NCI-H345 (cell line): ENCODE data around the gene ADAMTSL3.

ENCODE experiments used
- DNase-seq: peaks from one replicate; lab custom pipeline; 2025; lab: John Stamatoyannopoulos, UW

ADAMTSL3 gene

DNA sequence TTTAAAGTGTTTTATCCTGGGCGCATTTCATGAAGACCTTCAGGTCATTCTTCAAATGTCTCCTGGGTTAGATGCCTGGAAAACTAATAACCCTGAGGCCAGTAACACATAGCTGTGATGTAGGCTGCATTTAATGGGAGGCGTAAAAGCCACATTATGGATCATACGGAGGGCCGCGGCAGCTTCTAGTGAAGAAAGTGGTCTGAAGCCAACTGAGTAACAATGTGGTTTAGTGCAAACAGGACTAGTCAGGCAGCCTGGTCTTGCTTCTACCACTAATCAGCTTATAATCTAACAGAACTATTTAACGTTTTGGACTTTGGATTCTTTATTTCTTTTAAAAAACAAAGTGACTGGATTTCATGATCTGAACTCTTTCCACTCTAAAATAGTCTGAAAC is 54.4 kb downstream of the ADAMTSL3 start:
- no peak for DNase-seq

DNA sequence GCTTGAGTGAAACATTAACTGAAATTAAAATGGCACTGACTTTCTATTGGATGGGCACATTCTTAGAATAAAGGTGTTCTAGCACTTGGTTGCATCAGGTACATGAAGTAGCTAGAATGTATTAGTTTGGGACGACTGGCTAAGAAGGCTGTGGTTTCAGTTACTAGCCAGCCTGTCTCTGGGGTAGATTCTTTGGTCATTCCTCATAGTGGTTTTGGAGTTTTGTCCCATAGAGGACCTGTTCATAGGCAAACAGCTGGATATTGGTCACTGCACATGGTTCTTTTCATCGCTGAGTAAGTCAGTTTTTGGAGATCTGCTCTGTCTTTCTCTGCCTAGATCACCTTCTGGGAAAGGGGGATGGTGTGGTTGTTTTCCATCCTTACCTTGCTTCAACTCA is 55.3 kb downstream of the ADAMTSL3 start:
- no peak for DNase-seq

DNA sequence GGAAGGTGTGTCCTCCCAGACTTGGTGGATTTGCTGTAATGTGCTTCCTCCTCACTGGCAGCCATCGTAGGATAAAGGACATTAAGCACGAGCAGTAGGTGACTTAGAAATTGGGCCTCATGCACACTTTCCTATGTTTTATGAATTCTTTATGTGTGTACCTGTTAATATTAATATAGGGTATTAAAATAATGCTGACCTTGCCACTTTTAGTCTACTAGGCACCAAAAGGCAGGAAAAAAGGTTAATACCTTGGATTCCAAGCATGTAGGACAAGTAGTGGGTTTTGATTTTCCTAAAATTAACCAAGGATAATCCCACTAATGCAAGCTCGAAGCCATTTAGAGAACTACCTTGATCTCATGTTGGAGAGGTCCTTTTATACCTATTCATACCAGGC is 55.9 kb downstream of the ADAMTSL3 start:
- DNase-seq, result no peak

DNA sequence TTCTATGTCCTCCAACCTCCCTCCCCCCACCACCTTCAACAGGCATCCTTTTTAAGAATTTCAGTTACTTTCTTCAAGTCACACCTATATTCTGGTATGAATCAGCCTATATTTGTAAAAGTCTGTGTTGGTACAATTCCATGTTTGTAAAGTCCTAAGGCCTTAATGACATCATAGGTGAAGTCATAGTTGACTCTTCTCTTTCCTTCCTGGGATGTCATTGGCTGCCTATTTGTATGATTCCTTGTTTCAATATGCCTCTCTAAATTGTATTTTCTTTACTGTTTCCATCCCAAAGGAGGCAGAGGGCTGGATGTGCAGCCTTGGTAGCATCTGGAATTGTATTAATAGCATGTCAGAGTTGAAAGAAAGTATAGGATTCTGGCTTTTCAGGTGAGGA is 56.5 kb downstream of the ADAMTSL3 start:
- DNase-seq, result no peak

DNA sequence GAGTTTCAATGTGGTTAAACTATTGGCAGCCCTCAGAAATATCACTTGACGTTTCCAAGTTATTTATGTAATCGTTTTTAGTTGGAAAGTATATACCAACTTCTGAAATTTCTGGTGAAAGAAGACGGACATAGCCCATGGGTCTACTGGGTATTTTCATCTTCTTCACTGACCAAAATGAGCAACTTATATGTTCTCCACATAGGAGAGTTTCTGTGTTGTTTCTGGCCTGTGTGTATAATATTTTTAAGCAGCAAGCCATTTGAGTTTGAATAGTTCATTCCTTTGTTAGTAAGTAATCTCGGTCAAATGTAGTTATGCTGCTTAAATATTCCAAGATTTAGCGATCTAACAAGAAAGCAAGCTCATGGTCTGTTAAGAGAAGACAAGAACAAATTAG is 57.3 kb downstream of the ADAMTSL3 start:
- no peak for DNase-seq

DNA sequence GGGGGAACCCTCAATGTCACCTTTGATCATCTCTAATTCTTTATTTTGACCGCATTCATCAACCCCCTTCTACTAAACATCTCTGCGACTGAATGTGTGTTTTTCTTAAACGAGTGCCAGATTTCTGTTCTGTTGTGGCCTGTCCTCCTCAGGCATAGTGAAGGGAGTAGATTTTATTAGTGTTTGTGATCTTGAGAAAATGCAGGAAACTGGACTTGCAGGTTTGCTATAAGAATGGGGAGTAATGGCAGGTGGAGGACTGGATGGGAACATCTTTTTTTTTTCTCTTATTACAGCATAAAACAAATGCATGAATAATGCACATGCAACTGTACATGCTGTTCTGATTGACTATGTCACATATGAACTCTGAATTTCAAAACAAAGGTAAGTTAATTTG is 59.3 kb downstream of the ADAMTSL3 start:
- DNase-seq, result no peak

DNA sequence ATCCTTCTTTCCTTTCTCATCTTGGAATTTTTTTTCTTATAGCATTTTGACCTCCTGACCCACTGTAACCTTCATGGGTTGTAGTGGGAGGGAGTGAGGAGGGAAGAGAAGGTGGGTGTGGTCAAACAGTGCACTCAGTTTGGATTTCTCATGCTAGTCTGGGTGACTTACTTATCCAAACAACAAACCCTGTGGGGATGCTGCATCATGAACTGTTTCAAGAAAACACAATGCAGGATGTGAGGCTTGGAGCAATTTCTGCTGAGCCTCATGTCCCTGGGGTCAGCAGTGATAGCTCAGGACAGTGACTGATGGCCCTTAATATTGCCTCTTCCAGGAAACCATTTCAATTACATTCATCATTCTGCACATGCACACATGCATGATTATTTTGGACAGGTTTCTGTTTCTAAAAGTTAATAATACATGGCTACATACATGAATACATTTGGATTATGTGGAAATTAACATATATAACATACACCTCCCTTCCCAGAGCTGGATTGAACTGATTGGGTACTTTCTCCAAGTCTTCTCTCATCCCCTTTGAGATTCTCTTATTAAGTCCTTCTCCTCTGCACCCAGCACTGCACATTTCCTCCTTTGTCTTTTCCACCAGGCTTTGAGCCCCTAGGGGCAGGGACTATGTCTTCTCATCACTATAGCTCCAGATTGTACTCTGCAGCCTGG is 61.2 kb downstream of the ADAMTSL3 start:
- no peak for DNase-seq

DNA sequence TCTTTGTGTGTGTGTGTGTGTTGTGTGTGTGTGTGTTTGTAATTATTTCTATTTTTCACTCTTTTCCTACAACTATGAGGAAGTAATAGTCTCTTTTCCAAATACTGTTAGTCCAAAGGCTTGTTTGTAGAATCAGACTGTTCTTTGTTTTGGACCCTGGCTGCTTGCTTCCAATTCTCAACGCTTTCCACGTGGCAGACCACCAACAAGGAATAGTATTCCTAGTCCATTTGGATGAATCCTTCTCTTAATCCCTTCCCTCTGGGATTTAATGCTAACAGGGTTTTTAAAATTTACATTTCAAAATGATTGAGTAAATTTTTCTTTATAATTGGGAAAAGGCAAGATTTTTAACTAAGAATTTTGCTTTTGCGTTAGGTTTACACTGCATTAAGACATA is 62.7 kb downstream of the ADAMTSL3 start:
- no peak for DNase-seq

DNA sequence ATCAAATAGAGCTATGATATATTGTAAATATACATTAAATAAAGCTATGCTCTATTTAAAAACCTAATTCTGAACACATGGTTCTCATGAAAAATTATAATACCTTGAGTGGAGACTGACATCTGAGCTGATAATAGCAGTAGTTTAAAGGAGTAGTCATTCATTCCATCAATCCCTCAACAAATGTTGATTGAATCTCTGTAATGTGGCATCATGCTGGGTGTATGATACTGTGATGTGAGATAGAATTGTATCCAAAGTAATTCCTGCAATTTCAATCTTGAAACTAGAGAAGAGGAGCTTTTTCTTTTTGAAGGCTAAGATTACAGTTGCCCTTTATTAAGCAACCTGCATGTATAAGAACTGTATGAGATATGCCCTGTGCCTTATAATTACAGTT is 63.1 kb downstream of the ADAMTSL3 start:
- DNase-seq, result no peak

DNA sequence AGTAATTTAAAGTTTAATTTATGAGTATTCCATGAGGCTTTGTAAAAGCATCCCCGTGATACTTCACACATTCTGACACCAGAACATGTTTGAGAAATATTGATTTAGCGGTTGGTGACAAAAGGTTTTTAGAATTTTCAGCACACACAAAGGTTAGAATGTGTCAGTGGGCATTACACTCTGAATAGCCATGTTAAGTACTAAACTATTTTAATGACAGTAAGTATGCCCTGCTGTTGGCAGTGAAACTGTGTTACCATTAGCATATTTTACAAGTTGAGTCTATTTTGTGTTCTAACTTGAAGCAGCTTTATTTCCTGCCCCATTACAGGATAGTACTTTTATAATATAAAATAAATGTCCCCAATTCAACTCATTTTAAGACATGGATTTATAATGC is 66.5 kb downstream of the ADAMTSL3 start:
- DNase-seq, result no peak

DNA sequence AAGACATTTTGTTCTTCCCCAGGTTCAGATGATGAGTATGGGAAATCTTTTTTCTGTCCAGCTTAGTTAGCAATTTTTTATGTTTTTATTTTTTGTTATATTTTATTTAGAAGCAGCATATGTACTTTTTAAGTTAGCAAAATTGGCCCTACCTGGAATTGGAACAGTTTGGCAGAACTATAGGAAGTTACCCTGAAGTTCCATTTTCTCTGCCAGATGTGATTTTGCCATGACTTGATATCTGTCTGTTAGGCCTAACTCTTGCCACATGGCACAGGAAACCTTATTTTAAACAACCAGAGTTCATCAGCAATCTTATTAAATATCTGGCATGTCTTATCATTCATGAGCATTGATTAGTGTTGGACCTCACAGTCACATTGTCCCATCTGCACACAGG is 67.1 kb downstream of the ADAMTSL3 start:
- DNase-seq, result no peak

DNA sequence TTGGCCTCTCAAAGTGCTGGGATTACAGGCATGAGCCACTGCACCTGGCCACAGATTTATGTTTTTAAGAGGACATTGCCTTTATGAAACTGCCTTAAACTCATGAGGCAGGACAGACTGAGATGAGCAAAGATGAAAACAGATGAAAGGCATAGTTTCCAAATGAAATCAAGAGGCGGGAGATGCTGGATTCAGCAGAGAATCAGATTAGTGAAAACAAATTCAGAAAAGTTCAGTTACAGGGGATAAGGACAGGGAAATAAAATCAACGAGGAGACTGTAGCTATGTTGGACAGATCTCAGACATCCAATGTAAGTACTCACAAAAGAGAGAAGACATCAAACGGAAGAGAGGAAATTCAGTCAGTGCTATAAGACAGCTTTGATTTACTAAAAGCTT is 68.1 kb downstream of the ADAMTSL3 start:
- DNase-seq, result no peak

DNA sequence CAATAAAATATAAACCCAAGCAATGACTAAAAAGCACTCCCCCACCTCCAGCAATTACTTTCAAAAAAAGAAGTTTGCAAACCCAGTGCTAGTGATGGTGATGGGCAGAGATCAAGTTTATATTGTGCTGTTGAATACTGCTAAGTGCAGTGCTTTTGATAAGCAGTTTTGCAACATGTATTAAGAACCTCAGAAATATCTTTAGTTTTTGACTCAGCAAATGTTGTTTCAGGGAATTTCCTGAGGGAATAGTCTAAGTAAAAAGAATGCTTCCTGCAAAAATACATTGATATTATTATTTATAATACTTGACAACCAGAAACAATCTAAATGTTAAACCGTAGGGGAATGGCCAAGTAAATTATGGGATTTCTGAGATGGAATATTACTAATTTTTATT is 69.3 kb downstream of the ADAMTSL3 start:
- no peak for DNase-seq

DNA sequence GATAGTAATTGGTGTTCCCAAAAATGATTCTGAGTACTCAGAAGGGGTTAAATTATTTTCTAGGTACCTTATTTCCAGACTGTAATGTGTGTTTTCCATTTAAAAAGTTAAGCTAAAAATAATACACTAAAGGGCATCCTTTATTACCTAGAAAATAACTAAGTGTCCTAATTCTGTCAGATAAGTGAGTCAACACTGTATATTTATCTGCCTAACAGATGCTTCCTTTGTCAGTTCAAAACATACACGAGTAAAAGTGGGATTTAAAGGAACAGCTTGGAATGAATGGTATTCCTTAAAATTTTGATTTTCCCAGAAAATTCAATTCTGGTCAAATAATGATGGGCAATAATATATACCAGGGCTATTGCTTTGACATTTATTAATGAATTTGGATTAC is 78.3 kb downstream of the ADAMTSL3 start:
- no peak for DNase-seq

DNA sequence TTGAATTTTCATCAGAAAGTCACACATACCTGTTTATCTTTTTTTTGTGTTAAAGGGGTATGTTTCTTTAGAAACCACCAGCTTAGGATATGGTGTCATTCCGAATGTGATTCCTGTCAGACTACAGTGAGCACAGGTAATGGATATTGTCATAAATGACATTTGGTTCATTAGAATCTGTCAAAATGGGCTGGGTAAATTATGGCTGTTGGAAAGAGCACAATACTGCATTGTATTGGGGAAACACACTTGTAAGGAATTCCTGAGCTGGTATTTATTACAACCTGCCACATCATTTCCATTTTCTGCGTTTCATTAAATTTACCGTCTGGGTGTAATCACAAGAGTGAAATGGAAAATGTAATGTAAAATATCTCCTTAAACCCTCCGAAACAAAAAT is 78.8 kb downstream of the ADAMTSL3 start:
- DNase-seq, result no peak

DNA sequence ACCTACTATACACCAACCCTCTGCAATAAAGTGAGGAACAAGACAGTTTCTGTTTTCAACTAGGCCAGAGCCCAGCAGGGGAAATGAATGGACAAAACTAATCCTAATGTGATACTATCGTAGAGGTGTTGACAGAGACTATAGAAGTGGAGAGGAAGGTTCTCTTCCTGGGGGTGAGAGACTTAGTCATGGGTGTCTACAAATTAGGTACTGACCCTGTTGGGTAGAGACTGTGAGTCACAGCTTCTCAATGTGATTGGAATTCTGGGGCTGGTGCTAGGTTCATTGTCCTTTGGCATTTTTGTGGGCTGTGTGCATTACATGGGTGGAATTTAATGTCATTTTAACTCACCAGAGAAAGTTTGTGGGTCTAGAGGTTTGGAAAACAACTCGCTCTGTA is 79.3 kb downstream of the ADAMTSL3 start:
- DNase-seq, result no peak

DNA sequence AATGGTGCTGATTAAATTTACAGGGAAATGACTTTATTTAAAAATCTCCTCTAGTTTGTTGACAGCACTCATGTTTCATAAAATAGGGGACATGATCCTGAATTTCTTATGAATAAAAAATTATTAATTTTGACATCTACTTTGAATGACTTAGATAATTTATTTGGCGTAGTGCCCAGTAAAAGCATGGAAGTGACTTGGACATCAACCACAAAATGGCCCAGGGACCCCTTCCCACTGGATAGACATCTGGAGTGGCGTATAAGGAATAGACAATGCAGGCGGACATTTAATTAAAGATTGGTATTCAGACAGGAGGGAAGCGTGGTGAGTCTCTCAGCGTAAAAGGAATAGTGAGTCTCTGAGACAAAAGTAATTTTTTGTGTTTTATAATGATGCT is 79.8 kb downstream of the ADAMTSL3 start:
- no peak for DNase-seq

DNA sequence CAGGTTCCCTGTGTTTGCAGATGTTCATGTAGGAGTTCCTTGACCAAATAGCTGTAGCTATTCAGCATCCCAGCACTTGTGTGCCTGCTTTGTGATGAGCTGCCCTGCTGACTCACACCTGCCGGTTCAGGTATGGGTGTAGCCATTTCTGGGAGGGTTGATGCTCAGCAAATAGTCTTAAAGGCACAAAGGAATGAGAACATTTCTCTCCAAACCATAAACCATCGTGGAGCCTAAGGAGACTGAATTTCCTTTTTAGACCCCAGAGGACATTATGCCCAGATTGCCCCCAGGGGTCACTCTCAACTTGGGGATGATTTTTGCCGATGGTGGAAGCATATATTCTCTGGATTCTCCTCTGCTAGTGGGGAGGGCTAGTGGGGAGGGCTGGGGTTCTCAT is 80.6 kb downstream of the ADAMTSL3 start:
- no peak for DNase-seq

DNA sequence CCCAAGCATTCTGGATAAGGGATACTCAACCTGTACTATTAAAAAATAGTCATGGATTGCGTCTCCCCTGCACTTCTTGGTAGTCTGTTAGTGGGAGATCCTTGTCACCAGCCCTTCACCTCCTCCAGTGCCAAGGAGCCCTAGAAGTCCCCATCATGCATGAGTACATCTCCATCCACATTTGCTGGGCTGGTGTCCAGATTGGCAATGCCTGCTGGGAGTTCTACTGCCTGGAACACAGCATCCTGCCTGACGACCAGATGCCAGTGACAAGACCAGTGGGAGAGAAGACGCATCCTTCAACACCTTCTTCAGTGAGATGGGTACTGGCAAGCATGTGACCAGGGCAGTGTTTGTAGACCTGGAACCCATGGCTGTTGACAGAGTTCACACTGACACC is 85.7 kb downstream of the ADAMTSL3 start:
- DNase-seq, result no peak

DNA sequence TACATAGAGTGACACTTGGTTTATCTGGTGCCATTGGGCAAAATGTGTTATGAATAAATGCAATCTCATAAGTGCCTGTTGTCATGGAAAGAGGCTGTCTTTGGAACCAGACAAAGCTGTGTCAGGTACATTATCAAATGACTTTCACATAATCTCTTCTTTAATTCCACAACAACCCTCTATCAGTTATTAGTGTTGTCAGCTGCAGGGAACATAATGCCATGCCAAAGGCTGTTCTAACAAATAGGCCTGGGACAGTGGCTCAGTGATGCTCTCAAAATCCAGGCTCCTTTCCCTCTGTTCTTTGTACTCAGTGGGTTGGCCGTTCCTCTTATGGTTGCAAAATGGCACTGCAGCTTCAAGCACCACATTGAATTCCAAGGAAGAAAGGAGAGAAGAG is 91.8 kb downstream of the ADAMTSL3 start:
- no peak for DNase-seq

DNA sequence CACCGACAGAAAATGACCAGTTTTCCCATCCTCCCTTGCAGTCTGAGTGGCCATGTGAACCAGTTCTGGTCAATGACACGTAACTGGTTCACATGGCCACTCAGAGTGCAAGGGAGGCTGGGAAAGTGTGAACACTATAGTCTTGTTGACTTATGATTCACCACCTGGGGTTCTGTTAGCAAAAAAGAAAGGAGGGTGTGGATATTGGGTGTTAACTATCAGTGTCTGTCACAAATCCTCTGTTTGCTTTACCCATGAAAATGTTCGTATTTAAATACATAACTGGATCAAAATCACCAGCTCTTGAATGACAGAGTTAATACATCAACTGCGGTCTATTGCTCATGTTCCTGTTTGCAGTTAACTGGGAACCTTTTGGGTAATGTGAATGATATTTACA is 92.3 kb downstream of the ADAMTSL3 start:
- no peak for DNase-seq

DNA sequence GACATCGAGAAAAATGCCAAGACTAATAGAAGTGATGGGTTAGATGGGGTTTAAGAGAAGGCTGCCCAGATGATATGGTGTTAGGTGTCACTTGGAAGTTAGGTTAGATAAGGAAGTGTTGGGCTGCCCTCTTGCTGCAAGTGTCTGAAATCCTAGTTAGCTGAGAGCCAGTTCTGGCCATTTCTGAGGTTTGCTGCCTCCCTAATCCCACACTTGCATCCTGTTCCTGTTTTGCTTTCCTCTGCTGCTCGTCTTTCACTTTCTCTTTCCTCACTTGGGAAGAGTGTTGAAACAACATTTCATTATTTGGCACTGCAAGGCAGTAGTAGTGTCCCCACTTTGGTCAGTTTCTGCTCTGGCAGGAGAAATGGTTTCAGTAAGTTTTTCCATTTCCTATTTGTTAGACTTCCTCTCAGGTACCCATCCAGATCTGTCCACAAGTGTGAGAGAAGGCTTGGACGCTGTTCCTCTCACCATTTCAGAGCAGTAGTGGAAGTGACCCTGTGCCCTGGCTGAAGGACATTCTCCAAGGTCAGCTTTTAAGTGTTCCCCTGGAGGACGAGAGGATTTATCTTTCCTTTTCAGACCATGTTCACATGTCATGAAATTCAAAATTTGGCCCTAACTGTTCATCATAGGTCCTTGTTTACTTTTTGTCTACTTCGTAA is 93.3 kb downstream of the ADAMTSL3 start:
- DNase-seq, result no peak

DNA sequence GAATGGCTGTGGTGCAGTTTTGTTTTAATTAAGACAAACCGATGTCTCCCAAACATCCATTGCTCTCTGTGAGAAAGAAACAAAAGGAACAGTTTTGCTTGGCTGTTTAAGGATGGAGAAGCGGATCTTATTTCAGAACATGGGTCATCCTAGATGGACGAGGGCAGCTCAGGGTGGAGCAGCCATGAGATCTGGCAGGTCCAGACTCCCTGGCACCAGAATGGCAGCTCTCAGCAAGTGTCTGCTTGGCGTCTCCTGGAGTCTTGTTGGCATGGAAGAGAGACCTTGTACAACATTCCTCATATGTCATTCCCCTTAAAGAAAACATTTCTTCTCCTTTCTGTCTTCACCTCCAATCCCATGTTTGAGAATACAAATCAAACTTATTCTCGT is 93.8 kb downstream of the ADAMTSL3 start:
- no peak for DNase-seq

DNA sequence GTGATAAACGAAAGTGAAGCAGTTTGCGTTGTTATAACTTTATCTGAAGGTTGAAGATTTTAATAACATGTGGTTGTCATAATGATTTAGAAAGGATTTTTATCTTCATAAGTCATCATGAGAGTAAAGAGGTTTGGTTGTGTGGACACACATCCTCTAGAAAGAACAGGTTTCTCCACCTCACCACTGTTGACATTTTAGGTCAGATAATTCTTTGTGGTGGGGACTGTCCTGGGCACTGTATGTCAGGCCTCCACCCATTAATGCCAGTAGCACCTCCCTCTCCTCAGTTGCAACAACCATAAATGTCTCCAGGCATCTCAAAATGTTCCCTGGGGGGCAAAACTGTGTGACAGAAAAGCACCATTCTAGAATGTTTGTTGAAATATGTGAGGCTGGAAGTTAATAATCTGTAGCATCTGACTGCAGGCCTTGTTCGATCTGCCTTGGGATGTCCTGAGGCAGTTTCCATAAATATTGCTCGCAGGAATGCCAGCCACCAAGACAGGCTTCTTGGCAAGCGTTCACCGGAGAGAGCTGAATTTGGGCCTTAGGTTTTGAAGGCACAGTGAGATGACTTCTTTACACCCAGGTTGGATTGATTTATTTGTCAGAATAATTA is 100.1 kb downstream of the ADAMTSL3 start:
- DNase-seq, result no peak
